ENCODE results near the gene PDC.
"Not testable (repeated sequence)": the region's sequence is repeated elsewhere in the genome, so short reads cannot be mapped to it uniquely, and the experiment has no call there.

- TF ChIP-seq CTCF (optimal IDR thresholded peaks at IDR 0.05 in 1 of 3, IDR thresholded peaks at IDR 0.05 in 1 of 3, conservative IDR thresholded peaks at IDR 0.05 in 1 of 3; ENCODE audit: extremely low read depth in 1 of 3, insufficient read depth in 2 of 3, low read length in 3 of 3); EZH2 (IDR thresholded peaks at IDR 0.05; ENCODE audit: low read length): not testable (repeated sequence)
Measured at GRCh38 chr1:186459161-186459560, 1.8 kb downstream of the PDC start.

Measured in keratinocyte (primary cell).